ENCODE results near the gene PLD4.

GRCh38 chr14:104939666-104940410 is 15.2 kb downstream of the PLD4 start:
- TF ChIP-seq POLR2A (IDR thresholded peaks at IDR 0.05; ENCODE audit: low read depth, low read length) (no peak), POLR2AphosphoS5 (IDR thresholded peaks at IDR 0.05; ENCODE audit: low read depth, low read length) (no peak), POU2F2 (IDR thresholded peaks at IDR 0.05; ENCODE audit: low read depth, low read length) (no peak), TAF1 (IDR thresholded peaks at IDR 0.05; ENCODE audit: low read depth, low read length) (no peak)

Measured in GM12891 (cell line).